NOMO-1 (cell line): ENCODE data around the gene EML6.

Experiments used
- DNase-seq, 2 experiments: peaks; one replicate each; lab custom pipeline; 2025; ENCODE audit not compliant: unreplicated experiment in 2 of 2; lab: John Stamatoyannopoulos, UW

EML6 gene

GRCh38 chr2:54936766-54937165 lies 213.3 kb downstream of the EML6 start:
- no peak for DNase-seq

GRCh38 chr2:54939446-54940118 lies 216.1 kb downstream of the EML6 start:
- no peak for DNase-seq

DNA sequence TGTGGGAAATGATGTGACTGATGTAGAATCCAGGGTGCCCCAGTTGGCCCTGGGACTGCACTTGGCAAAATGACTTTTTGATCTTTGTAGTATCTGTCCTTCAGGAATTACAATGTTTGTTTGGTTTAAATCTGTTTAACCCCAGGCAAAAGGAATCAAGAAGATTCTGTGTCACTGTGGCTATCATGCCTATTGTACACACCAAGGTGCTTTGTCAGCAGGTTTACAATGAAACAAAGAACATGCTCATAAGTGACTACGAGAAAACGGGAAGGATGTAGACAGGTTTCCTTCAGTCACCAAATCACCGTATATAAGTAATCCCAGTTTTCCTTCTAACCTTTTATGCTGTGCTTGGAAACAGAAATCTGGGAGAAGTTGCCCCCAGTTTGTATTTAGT lies 217.3 kb downstream of the EML6 start:
- no peak for DNase-seq

- DNase-seq, result no peak
Measured at GRCh38 chr2:54941248-54941984, 218.0 kb downstream of the EML6 start.

GRCh38 chr2:54942373-54942772 lies 218.9 kb downstream of the EML6 start:
- DNase-seq, result no peak

DNA sequence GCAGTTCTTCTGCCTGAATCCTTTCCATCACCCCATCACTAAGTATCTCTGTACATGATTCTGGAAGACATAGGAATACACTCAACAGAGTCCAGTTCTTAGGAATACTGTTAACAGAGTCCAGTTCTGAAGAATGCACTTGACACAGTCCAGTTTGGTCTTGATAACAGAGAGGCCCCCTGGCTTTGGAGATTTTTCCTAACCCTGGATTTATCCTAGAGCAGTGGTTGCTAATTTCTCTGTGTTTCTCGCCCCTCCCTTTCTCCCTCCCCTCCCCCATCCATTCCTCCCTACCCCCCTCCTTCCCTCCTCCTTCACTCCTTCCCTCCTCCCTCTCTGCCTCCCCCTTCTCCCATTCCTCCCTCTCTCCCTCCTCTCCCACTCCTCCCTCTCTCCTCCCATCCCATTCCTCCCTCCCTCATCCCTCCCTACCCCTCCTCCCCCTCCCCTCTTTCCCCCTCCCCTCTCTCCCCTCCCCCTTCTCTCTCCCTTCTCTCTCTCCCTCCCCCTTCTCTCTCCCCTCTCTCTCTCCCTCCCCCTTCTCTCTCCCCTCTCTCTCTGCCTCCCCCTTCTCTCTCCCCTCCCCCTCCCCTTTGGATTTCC lies 221.4 kb downstream of the EML6 start:
- DNase-seq, result no peak

DNA sequence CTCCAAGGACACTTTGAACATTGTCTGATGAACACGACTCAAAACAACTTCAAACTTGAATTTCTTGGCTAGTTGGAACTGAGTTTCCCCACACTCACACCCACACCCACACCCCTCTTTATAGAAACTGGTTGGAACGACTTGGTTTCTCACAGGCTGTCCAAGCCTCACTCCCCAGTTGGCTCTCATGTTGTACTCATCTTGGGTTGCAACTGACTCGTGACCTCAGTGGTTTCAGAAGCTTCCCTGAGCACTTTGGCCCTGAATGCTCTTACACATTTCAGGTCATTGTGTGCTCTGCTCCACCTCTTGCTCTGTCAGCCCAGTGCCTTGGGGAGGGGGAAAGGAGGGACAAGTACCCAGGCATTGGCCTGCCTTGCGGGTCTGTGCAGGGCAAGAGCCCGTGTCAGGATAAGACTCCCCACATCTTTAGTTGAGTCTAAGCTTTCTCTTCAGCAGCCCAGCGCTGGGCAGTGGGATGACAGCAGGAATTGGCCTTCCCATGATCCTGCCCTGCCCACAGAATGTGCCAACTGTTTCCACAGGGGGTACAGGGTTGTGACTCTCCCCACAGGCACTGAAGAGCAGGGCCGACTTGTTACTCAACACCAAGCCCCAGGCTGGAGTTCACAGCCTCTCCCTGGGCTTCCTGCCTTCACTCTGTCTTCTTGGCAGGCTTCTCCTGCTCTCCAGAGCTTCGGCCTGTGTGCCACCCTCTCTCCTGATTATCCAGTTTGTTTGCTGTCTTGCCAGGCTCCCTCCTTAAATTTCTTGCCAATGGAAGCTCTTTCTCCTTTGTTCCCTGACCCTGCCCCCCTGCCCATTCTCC lies 222.1 kb downstream of the EML6 start:
- DNase-seq, result no peak

GRCh38 chr2:54946220-54946805 lies 222.9 kb downstream of the EML6 start:
- DNase-seq, result no peak

GRCh38 chr2:54947136-54947535 lies 223.7 kb downstream of the EML6 start:
- DNase-seq, result no peak

DNA sequence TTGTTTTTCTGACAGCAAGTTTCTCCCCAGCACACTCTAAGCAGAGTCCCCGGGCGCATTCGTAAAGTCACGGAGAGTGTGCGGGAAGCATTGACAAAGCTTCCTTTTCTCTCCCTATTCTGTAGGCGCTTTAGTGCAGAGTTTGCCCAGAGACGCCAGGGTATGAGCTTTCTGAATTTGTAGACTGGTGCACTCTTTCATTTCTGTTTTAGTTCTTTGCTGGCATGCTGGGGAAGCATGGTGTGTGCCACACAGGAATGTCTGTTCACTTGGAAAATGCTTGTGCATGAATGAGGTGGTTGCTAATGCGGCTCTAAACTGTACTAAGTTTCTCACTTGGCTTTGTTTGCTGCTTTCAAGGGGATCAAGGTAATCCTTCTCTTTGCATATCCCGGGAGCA lies 224.2 kb downstream of the EML6 start:
- no peak for DNase-seq

DNA sequence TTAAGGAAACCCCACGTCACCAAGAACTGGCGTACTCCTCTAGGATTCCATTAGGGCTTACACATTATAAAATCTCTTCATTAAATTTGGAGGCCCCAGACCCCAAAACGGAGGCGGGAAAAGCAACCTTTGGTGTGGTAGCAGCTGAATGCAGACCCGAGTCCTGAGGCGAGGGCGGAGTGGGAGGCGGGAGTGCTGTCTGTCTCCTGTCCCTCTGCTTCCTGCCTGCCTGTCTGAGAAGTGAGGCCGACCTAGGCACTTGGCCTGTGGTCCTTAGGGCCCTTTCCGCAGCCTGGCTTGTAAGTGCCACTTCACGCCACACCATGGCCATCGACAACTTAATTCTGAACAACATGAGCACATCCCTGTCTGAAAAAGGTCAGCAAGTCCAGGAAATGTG lies 224.7 kb downstream of the EML6 start:
- no peak for DNase-seq

GRCh38 chr2:54949431-54949830 lies 226.0 kb downstream of the EML6 start:
- no peak for DNase-seq

DNA sequence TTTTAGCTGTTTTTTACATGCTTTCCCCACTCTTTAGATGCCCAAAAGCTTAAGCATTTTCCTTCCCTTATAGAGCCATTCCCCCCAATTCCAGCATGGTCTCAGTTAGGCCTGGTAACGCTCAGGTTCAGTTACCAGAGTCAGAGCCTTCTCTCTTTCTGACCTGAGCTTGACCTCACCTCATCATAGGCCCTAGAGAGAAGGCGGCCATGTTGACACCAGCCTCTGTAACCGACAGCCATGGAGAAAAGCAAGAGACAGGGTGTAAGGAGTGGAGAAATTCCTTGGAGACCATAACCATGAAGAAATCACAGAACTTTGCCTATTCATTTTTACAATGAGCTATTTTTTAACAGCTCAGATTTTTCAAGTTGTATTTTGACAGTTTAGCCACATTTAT lies 227.3 kb downstream of the EML6 start:
- DNase-seq, result no peak

GRCh38 chr2:54952425-54952824 lies 229.0 kb downstream of the EML6 start:
- DNase-seq, result no peak

GRCh38 chr2:54952978-54953456 lies 229.6 kb downstream of the EML6 start:
- peak in 1 of 2 experiments; percentile 37 for DNase-seq

GRCh38 chr2:54954158-54954557 lies 230.7 kb downstream of the EML6 start:
- DNase-seq, result no peak

DNA sequence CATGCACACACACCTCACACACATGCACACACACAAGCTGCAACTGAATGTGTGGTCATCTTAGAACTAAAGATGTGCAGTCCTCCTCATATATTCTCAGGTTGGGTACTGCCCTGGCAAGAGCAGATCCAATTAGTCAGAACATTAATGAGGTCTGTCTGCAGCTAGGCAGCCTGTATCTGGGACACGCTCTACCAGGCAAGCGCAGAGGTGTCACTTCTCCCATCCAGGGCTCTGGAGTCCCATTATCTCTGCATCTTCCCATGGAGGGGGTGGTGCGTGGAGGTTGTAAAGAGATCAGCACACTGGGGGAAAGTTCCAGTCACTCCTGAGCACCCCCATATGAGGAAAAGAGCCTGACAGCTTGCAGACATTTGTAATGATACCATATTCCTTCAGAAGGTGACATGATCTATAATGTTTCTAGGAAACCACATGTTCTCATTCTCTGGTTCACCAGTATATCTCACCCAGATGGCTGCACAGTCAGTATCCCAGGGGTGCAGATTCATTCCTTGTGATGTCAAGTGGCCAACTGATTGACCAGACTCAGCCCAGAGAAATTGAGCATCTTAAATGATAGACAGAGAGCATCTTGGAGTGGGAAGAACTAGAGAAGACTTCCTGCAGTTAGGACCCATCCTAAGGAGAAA lies 231.4 kb downstream of the EML6 start:
- DNase-seq, result no peak

GRCh38 chr2:54955358-54956110 lies 232.1 kb downstream of the EML6 start:
- DNase-seq, result no peak

DNA sequence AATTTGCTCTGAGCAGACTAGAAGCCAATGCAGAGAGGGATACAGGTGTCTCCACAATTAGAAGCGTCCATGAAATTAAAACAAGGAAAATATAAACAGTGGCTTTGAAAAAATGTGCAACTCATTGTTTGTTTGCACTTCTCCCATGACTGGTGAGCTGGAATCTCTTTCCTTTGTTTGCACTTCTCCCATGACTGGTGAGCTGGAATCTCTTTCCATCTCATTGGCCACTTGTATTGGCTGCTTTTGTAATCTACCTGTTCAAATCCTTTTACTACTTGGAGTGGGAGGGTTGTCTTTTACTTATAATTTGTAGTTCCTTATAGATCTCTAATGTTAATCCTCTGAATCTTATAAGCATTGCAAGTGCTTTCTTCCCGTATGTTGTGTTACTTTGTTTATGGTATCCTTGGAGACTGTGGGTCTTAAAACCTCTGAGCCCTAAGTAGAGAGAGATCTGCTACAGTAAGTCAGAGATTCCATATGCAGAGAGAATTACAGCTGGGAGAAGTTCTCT lies 232.7 kb downstream of the EML6 start:
- DNase-seq, result no peak
